Bone marrow (tissue), 2 donors: ENCODE results near the gene IRAK1.

ENCODE experiments used
- DNase-seq, 2 donors: peaks; one replicate each; lab custom pipeline; 2025; lab: John Stamatoyannopoulos, UW

Gene IRAK1

DNA sequence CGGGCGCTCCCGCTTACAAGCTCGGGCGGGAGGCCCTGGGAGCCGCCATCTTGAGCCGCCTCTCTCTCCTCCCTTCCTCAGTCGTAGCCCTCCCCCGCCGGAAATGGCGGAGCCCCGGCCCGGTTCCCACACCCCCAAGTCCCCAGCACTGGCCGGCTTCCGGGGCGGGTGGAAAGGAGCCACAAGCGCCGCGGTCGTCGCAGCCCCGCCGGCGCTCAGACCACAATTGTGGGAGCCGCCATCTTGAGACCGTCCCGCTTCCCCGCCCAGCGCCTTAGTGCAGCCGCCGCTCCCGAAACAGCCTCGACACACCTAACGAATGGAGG lies 48.6 kb downstream of the IRAK1 start:
- peak; percentile 40 to 68 for DNase-seq

GRCh38 chrX:153970357-153971123 lies 49.2 kb downstream of the IRAK1 start:
- DNase-seq: peak in 1 of 2 donors; percentile 18

DNA sequence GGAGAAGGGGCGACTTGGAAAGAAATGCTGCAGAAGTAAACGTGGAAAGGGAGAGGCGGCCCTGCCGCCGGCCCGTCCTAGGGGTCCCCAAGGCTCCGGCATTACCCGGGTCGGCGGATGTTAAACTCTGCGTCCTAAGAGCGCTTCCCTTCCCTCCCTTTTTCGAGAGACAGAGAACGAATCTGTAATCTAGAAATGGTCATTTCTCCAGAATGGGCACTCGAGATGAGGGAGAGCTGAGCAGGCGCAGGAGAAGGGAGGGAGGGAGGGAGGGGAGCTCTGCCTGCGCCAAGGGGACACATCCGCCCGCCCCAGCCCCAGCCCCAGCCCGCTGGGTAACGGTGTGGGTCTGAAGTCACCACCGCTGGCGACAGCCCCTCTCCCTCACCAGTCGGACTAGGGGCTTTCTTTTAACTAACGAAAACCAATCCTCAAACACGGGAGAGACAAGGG lies 49.8 kb downstream of the IRAK1 start:
- DNase-seq: peak in 1 of 2 donors; percentile 2

GRCh38 chrX:153969125-153969903 lies 50.4 kb downstream of the IRAK1 start:
- no peak for DNase-seq

DNA sequence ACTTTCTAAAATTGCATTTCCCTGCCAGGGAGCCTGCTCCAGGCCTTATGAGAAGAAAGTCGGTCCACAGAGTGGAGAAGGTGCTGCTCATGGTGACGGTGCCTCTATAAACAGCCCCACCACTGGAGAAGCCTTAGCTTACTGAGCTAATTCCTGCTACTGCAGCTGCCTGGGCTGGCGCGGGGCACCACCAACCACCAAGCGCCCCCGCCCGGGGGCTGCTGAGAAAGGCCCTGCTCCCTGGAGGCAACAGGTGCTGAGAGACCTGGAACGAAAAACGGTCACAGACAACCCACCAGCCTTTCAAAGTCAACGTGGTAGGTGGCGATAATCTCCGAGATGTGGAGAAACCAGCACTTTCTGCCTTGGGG lies 51.0 kb downstream of the IRAK1 start:
- DNase-seq: no peak

DNA sequence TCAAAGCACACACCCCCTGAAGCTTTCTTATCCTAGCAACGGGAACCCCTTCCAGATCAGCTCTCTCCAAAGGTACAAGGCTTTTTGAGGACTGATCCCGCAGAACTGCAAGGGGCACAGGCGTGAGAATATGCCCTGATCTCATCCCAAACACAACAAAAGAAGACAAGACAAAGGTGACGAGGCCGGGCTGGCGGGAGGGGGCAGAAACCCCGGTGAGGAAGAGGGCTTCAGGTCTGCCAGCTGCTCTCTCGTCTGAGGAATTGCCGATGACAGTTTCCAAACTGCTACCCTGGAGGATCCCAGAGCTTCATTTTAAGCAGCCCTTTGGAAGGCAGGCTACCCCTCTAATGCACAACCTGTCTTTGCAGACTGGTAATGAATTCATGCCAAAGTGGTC lies 51.4 kb downstream of the IRAK1 start:
- DNase-seq: no peak

DNA sequence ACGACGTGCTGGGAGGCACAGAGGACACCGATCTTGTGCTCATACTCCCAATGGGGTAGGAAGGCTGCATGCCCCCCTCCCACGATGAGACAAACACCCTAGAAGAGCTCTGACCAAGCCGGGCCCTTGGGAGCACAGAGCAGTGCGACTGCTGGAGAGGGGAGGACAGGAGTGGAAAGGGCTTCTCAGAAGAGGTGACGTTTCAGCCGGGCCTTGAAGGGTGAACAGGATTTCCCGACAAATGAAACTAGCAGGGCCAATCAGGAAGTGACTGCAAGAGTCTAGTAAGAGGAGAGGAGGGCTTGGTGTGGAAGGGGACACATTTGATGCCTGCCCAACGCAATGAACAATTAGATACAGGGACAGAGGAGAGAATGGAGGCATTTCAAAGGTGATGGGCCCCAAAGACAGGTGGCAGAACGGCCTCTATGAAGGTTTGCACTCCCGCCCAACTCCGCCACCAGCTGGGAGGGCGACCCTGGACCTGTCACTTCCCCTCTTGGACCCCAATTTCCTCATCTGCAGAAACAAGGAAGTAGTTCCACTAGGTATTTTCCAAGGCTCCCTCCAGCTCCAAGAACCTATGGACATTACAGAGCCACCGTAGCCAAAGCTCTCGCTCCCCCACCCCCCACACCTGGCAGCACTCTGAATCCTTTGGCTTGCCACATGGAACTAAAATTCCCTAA lies 52.0 kb downstream of the IRAK1 start:
- DNase-seq: no peak

- DNase-seq: no peak
Measured at GRCh38 chrX:153966841-153967535, 52.7 kb downstream of the IRAK1 start.

GRCh38 chrX:153966283-153966688 lies 53.4 kb downstream of the IRAK1 start:
- no peak for DNase-seq

- no peak for DNase-seq
Measured at GRCh38 chrX:153965406-153965805, 54.3 kb downstream of the IRAK1 start.

DNA sequence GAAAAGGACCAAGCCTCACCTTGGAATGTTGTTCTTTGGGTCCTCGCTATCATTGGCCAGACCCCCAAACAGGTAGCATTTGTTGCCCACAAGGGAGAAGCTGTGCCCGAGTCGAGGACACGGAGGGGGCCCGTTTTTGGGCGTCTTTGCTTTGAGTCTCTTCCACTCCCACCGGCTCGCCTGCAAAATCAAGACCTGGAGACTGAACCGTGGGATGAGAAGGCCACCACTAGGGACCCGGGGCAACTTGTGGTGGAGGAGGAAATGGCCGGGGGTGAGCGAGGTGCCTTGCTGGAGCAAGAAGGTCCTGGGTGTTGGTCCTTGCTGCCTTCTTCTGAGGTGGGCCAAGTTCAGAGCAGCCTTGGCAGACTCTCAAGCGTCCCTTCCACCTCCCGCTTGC lies 55.6 kb downstream of the IRAK1 start:
- DNase-seq: no peak

DNA sequence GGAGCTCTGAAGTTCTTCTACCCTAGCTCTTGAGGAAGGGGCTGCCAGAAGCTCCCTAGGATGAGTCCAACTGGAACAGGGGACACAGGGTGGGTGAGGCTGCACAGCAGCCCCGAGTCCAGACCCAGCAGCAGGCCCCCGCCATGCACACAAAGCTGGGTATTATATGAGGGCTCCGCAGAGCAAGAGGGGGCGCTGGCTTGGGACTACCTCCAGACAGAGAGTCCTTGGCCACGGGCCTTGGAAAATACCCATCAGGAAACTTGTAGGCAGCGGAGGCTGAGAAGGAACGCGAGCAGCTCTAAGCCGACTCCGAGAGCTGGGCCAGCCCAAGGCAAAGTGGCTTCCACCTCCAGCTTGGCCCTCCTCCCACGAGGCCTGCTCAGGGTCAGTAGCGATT lies 56.2 kb downstream of the IRAK1 start:
- no peak for DNase-seq

- no peak for DNase-seq
Measured at GRCh38 chrX:153961292-153961691, 58.4 kb downstream of the IRAK1 start.

- DNase-seq: no peak
Measured at GRCh38 chrX:153960786-153961185, 58.9 kb downstream of the IRAK1 start.
